T-helper 2 cell treated with Interferon-gamma antibody and Interleukin-4, amounts not matched to agents 5 μg/mL and 100 μg/mL, for 36 hours (primary cell): ENCODE results near the gene PMEL.
"Not testable (repeated sequence)": the region's sequence is repeated elsewhere in the genome, so short reads cannot be mapped to it uniquely, and the experiment has no call there.

ENCODE experiments used
- DNase-seq: peaks from one replicate; pipeline ENCODE4 v3.0.0; 2021; ENCODE audit warnings: low spot score
- H3K27ac Mint-ChIP-seq: one replicate; pipeline ENCODE4 v1.8.0; 2021; ENCODE audit warnings: mild to moderate bottlenecking, mixed read lengths
- H3K27me3 Mint-ChIP-seq: one replicate; pipeline ENCODE4 v1.8.0; 2021; ENCODE audit warnings: low read depth, mixed read lengths
- H3K36me3 Mint-ChIP-seq: one replicate; pipeline ENCODE4 v1.8.0; 2021; ENCODE audit warnings: low read depth, mixed read lengths
- H3K4me1 Mint-ChIP-seq: one replicate; pipeline ENCODE4 v1.8.0; 2021; ENCODE audit warnings: low read depth, mixed read lengths
- H3K4me3 Mint-ChIP-seq: one replicate; pipeline ENCODE4 v1.8.0; 2022; ENCODE audit warnings: mild to moderate bottlenecking, moderate library complexity, mixed read lengths
- H3K9me3 Mint-ChIP-seq: one replicate; pipeline ENCODE4 v1.8.0; 2021; ENCODE audit warnings: mixed read lengths

The PMEL gene

DNA sequence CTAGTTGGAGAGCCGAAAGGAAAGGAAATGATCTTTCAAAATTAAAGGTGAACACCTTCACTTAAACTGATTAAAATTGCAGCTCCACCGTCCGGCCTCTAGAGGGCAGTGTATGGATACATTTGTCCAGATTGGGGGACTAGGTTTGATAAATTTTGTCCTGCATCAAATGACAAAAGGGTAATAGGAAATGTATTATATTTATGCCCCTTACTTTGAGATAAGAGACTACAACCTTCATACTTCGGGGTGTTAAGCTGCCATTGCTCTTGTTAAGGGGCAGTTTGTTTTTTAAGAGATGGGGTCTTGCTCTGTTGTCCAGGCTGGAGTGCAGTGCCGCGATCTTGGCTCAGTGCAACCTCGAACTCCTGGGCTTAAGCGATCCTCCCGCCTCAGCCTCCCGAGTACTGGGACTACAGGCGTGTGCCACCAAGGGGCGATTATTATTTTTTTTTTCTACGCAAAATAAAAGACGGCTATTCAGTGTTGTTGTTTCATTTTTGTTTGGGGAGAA, 30.4 kb upstream of the PMEL start:
- Mint-ChIP-seq H3K27ac (peak overlapping the region; percentile 57), H3K4me3 (peak overlapping the region; percentile 87), H3K27me3 (no peaks in the 10 kb centered on the region), H3K4me1 (peaks cover 32% of the 10 kb centered on the region), H3K36me3 (peaks cover 31% of the 10 kb centered on the region), H3K9me3 (no peaks in the 10 kb centered on the region)
- peak; percentile 52 for DNase-seq

- H3K9me3 Mint-ChIP-seq, result no peaks in the 10 kb centered on the region
- H3K4me1 Mint-ChIP-seq, result peaks cover 32% of the 10 kb centered on the region
- H3K36me3 Mint-ChIP-seq, result peaks cover 39% of the 10 kb centered on the region
- no peak overlapping the region for H3K27ac Mint-ChIP-seq
- no peak for DNase-seq
- no peaks in the 10 kb centered on the region for H3K27me3 Mint-ChIP-seq
- no peak overlapping the region for H3K4me3 Mint-ChIP-seq
Observed at GRCh38 chr12:55995366-55995765, 29.5 kb upstream of the PMEL start.

DNA sequence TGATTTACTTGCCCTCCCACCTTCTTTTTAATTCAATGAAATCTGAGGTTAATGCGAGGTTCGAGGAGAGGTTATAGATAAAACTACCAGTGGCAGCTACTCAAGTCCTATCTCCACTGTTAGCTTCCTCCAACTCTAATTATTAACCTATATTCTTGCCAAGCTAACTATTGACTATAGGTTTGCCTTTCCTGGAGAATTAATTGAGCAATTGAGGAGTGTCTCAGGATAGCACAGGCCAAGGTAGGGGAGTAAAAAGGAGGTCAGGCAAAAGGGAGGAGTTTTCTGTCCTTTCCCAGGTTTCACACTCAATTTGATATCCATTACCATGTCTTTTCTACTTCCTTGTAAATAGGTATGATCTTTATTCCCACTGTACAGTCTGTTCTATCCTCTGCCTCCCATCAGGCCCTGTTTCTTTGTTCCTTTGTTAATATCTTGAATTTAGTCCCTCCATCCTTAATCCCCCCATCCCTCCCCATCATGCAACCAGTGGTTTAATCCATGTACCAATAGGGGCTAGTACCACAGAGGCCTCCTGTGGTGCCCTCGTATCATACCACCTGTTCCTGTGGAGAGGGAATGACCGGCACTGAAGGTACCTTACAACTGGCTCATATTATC, 27.5 kb upstream of the PMEL start:
- no peak overlapping the region for H3K4me3 Mint-ChIP-seq
- no peaks in the 10 kb centered on the region for H3K27me3 Mint-ChIP-seq
- DNase-seq, result no peak
- peaks cover 51% of the 10 kb centered on the region for H3K36me3 Mint-ChIP-seq
- no peak overlapping the region for H3K27ac Mint-ChIP-seq
- no peaks in the 10 kb centered on the region for H3K9me3 Mint-ChIP-seq
- peaks cover 24% of the 10 kb centered on the region for H3K4me1 Mint-ChIP-seq

DNA sequence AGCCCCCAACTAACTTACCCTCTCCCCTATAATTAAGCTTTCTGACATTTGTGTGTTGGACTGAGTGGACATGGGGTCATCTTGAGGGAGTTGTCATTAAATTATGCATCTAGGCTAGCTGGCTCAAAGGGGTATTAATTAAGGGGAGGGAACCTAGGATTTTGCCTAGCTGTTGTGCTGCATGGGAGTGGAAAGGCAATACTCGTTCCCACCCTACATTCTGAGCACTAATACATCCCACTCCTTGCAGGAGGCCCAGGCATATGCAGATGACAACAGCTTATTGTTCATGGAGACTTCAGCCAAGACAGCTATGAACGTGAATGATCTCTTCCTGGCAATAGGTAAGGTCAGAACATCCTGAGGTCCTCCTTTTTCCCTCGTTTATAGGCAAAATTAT, 25.3 kb upstream of the PMEL start:
- Mint-ChIP-seq H3K27ac (no peak overlapping the region), H3K4me3 (no peak overlapping the region), H3K9me3 (no peaks in the 10 kb centered on the region), H3K4me1 (peaks cover 7% of the 10 kb centered on the region), H3K36me3 (peaks cover 61% of the 10 kb centered on the region), H3K27me3 (no peaks in the 10 kb centered on the region)
- no peak for DNase-seq

- H3K27ac Mint-ChIP-seq, H3K4me1 Mint-ChIP-seq, H3K4me3 Mint-ChIP-seq, H3K27me3 Mint-ChIP-seq, H3K9me3 Mint-ChIP-seq, DNase-seq: not testable (repeated sequence)
- H3K36me3 Mint-ChIP-seq, result peaks cover 48% of the 10 kb centered on the region
Observed at GRCh38 chr12:55985976-55986375, 20.1 kb upstream of the PMEL start.

DNA sequence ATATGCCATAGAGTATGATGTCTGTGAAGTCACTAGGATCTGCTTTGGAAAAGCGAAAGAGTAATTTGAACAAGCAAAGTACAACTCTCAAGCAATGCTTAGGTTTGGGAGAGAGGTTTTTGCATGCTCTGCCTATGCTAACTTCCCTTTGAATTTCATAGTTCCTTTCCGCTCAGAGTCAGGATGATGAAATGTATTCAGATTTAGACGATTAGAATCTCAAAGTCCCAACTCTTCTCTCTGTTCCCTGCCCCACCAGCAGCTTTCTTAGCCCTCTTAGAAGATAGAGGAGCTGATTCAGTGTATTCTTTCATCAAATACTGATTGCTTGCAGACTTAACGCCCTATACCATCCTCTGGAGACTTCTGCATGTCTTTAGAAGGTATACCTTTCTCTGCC, 19.5 kb upstream of the PMEL start:
- Mint-ChIP-seq H3K27me3 (no peaks in the 10 kb centered on the region), H3K36me3 (peaks cover 46% of the 10 kb centered on the region), H3K4me3 (no peak overlapping the region), H3K9me3 (no peaks in the 10 kb centered on the region), H3K4me1 (no peaks in the 10 kb centered on the region), H3K27ac (no peak overlapping the region)
- DNase-seq, result no peak

DNA sequence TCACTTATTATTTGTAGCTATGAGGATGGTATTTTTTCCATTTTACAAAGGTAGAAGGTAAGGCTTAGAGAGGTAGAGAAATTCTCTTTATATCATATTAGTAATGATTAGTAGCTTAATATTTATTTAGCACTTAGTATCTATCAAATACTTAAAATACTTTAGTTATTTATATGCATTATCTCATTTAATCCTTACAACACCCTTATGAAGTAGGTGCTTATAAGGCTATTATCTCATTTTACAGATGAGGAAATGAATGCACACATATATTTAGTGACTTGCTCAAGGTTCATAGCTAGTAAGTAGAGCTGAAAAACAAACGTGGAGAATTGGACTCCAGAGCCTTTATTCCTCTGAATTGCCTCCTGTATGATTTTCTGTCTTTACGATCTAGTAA, 19.0 kb upstream of the PMEL start:
- no peak for DNase-seq
- H3K4me1 Mint-ChIP-seq, result no peaks in the 10 kb centered on the region
- no peak overlapping the region for H3K4me3 Mint-ChIP-seq
- no peak overlapping the region for H3K27ac Mint-ChIP-seq
- H3K36me3 Mint-ChIP-seq, result peaks cover 43% of the 10 kb centered on the region
- H3K27me3 Mint-ChIP-seq, result no peaks in the 10 kb centered on the region
- H3K9me3 Mint-ChIP-seq, result no peaks in the 10 kb centered on the region

DNA sequence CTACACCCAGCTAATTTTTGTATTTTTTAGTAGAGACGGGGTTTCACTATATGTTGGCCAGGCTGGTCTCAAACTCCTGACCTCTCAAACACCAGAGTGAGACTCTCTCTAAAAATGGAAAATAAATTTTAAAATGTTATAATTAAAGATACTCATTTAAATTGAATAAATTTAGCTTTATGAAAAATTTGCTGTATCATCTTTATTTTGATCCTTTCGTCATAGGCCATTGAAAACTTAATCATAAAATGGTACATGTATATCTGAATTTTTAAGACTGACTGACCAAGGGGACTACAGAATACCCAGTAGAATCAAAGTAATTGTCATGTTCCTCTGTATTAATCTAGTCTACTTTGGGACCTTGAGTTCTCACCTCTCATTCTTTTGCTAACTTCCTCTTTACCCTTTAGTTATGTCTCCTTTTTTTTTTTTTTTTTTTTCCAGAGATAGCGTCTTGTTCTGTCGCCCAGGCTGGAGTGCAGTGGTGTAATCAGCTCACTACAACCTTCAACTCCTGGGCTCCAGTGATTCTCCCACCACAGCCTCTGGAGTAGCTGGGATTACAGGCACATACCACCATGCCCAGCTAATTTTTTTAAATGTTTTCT, 17.5 kb upstream of the PMEL start:
- H3K9me3 Mint-ChIP-seq, result no peaks in the 10 kb centered on the region
- no peak overlapping the region for H3K27ac Mint-ChIP-seq
- H3K4me3 Mint-ChIP-seq, result no peak overlapping the region
- no peaks in the 10 kb centered on the region for H3K27me3 Mint-ChIP-seq
- no peaks in the 10 kb centered on the region for H3K4me1 Mint-ChIP-seq
- peaks cover 29% of the 10 kb centered on the region for H3K36me3 Mint-ChIP-seq
- no peak for DNase-seq

DNA sequence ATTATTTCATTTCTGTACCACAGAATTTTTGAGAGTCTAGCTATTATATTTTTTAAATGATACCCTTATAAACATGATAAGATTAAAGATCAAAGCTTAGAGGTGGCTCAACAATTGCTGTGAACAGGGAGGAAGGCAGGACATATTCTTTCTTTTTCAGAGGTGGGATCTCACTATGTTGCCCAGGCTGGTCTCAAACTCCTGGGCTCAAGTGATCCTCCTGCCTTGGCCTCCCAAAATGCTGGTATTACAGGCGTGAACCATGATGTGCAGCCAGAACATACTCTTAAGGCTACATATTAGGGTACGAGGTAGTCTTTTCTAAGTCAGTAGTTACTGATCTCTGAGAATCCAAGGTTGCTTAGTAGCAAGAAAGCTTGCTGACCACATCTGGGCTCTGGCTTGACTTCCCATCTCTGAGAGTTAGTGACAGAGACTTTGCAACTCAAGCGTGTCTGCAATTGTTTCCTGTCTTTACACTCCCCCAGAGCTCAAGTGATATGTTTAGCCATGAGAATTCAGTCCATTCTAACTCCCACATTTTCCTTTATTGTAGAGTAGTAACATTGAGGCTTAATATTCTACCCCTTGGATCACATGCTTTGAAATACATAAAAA, 16.6 kb upstream of the PMEL start:
- no peak overlapping the region for H3K27ac Mint-ChIP-seq
- H3K27me3 Mint-ChIP-seq, result no peaks in the 10 kb centered on the region
- H3K9me3 Mint-ChIP-seq, result no peaks in the 10 kb centered on the region
- no peak for DNase-seq
- H3K4me1 Mint-ChIP-seq, result peaks cover 2% of the 10 kb centered on the region
- H3K4me3 Mint-ChIP-seq, result no peak overlapping the region
- H3K36me3 Mint-ChIP-seq, result peaks cover 24% of the 10 kb centered on the region

DNA sequence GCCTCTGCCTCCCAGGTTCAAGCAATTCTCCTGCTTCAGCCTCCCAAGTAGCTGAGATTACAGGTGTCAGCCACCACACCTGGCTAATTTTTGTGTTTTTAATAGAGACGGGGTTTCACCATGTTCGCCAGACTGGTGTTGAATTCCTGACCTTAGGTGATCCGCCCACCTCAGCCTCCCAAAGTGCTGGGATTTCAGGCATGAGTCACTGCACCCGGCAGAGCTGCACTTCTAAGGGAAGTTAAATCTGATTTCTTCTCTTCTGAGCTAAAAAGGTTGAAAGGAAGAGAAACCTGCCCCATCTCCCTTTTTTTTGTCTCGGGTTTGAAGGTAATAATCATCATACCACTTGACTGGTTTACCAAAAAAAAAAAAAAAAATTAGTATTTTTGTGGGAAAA, 16.0 kb upstream of the PMEL start:
- H3K4me1 Mint-ChIP-seq, H3K27ac Mint-ChIP-seq, H3K4me3 Mint-ChIP-seq, H3K27me3 Mint-ChIP-seq, DNase-seq, H3K9me3 Mint-ChIP-seq: not testable (repeated sequence)
- H3K36me3 Mint-ChIP-seq, result peaks cover 20% of the 10 kb centered on the region

DNA sequence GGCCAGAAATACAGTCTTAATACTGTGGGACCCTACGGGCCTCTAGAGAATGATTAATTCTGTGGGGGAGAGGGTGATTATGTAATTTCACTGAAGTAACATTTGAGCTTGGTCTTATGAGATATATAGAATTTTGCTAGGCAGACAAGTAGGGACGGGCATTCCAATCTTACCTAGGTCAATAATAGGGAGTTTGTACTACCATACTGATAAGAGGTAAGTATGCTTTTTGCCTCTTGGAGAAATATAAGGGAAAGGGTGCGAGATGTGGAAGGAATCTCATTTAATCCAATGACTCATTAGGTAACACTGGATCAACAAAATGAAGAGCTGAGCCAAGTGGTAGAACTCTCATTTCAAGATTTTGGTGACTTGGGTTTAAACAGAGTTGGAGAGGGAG, 13.2 kb upstream of the PMEL start:
- no peaks in the 10 kb centered on the region for H3K27me3 Mint-ChIP-seq
- peaks cover 18% of the 10 kb centered on the region for H3K36me3 Mint-ChIP-seq
- no peak overlapping the region for H3K4me3 Mint-ChIP-seq
- no peak overlapping the region for H3K27ac Mint-ChIP-seq
- peaks cover 4% of the 10 kb centered on the region for H3K4me1 Mint-ChIP-seq
- no peak for DNase-seq
- no peaks in the 10 kb centered on the region for H3K9me3 Mint-ChIP-seq

DNA sequence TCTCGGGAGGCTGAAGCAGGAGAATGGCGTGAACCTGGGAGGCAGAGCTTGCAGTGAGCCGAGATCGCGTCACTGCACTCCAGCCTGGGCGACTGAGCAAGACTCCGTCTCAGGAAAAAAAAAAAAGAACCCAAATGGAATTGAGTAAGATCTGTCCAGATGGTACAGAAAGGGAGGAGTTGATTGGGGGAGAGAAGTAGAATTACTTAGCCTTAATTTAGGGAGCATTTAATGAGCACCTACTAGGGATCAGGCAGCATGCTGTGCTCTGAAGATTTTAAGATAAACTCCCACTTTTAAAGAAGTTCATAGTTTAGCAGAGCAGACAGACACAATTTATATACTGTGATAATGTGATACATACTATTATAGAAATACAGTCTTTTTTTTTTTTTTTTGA, 12.6 kb upstream of the PMEL start:
- H3K4me3 Mint-ChIP-seq, result no peak overlapping the region
- no peaks in the 10 kb centered on the region for H3K9me3 Mint-ChIP-seq
- no peaks in the 10 kb centered on the region for H3K27me3 Mint-ChIP-seq
- no peak overlapping the region for H3K27ac Mint-ChIP-seq
- H3K36me3 Mint-ChIP-seq, result peaks cover 14% of the 10 kb centered on the region
- DNase-seq, result no peak
- peaks cover 4% of the 10 kb centered on the region for H3K4me1 Mint-ChIP-seq

DNA sequence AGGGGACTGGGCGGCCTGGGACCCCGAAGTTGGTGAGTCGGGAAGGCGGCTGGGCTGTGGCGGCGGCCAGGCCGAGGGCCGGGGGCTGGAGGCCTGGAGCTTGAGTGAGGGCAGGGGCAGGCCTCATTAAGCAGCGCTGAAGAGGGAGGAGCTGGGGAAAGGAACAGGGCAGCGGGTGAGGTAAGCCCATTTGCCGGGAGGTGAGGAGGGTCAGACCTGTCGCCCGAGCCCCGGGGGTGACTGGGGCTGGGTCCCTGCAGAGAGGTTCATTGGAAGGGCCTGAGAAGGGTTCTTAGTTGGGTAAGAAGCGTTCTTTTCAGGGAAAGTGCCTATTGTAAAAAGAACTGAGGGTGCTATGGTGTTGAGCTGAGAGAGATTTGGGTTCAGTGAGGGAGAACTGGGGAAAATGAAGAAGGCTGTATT, 8.5 kb upstream of the PMEL start:
- DNase-seq, result no peak
- H3K36me3 Mint-ChIP-seq, result peaks cover 12% of the 10 kb centered on the region
- peaks cover 9% of the 10 kb centered on the region for H3K4me1 Mint-ChIP-seq

DNA sequence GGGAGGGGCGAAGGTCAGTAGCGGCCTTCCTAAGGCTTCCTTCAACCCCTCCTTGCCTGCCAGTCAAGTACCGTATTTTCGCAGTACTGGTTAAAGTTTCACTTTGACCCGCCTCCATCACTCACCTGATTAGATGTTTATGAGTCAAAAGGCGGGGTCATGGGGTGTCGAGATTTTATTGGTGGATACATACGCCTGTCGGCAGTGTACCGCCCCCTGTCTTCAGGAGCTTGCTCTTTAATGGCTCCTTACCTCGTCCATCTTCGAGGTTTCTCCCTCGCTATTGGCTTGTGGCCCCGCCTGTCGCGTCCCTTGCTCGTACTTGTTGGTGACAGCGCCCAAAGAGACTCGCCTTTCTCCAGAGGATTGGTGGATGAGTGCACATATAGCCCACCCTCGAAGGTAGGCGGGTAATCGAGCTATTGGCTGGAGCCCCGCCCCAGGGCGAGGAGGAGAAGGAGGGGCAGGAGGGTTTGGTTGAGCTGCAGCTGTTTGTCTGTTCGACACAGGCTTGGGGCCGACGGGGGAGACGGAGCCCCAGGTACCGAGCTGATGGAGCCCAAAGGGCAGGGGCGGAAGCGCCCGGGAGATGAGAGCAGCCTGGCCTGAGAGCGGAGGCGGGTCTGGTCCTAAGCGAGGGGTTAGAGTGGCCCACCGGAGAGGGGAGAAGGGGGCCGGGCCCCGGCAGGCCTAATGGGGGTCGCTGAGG, 7.9 kb upstream of the PMEL start, which contains the start of gene RAB5B:
Gene RAB5B, plus strand, starts transcription at position 480 of the 709 bp plus-strand sequence. CDS start 12,883 bp downstream, outside the sequence.
- DNase-seq, result peak; percentile 99
- Mint-ChIP-seq H3K4me1 (peaks cover 13% of the 10 kb centered on the region), H3K27me3 (no peaks in the 10 kb centered on the region), H3K27ac (no peak within 1 kb of the TSS), H3K4me3 (no peak within 1 kb of the TSS), H3K9me3 (no peaks in the 10 kb centered on the region), H3K36me3 (peaks cover 14% of the 10 kb centered on the region)

More for the DNA sequence above, 8.5 kb upstream of the PMEL start:
- Mint-ChIP-seq H3K9me3 (no peaks in the 10 kb centered on the region), H3K27me3 (no peaks in the 10 kb centered on the region), H3K4me3 (no peak overlapping the region), H3K27ac (no peak overlapping the region)
